ENCODE results near the gene BCL6.

Gene BCL6

GRCh38 chr3:187759601-187760000 lies 14.3 kb upstream of the BCL6 start:
- DNase-seq (ENCODE audit: low read depth) = no peak

DNA sequence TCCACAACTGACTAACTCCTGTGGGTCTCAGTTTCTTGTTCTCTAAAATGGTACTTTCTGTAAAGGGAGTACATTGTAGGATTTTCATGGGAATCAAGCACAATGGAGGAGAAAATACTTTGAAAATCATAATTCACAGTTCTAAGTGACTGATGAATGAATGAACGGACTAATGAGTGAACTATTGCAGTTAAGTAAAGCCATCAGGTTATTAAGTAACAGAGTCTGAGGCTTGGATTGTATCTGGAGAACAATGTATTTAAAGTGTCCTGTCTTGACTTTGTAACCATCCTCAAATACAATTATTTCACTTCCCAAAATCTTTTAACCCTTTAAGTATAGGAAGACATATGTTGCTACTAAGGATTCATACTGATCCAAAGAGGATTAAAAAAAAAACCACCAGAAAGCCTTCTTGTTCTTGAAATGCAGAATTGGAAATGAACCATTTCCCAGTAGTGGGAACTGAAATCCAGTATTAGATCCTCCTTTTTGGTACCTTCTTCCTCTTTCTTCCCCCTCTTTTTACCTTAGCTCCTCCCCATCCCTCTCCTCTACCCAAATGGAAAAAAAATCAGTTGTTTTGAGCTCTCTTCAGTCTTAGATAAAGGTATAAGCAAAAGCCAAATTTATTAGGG lies 13.2 kb upstream of the BCL6 start:
- no peak for DNase-seq (ENCODE audit: low read depth)

DNA sequence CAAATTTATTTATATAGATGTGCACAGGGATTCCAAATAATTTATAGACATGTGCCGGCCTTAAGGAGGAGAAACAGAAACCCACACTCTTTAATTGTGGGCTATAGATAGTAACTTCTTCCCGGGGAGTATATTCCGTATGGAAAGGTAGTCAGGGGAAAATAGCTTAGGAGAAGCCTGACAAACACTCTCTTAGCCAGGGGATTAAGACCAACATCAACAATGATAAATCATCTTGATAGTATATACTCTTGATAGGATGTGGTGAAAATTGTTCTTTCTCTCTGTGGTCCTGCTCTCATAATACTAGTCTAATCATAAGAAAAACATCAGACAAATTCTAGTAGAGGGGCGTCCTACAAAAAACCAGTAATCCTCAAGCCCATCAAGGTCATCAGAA lies 8.2 kb upstream of the BCL6 start:
- no peak for DNase-seq (ENCODE audit: low read depth)

DNA sequence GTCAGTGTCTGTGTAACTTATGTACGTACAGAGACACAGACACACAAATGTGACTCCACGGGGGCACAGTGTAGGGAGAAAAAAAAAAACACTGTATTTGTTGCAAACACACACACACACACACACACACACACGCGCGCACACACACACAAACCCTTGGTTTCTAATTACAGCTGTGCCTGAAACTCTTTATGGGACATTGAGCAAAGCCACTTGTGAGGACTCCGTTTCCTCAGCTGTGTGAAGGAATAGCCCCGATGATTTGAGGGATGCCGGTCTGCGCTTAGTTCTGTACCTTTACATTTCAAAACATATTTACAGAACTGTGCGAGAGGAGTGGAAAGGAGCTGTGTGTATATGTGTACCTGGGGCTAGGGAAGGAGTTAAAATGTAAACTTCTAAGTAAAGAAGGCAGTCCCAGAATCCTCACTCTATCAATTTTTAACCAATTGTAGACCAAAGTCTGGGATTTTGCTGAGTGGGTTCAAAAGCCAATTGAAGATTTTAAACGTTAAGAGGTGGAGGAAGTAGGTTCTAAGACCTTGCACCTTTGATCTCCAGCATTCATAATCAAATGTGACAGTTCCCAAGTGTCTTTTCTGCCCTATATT lies 5.3 kb upstream of the BCL6 start:
- DNase-seq (ENCODE audit: low read depth) = no peak

GRCh38 chr3:187750006-187750512 lies 4.8 kb upstream of the BCL6 start:
- DNase-seq (ENCODE audit: low read depth) = no peak

- no peak for DNase-seq (ENCODE audit: low read depth)
These were observed 2.8 kb upstream of the BCL6 start for GRCh38 chr3:187748050-187748481.

DNA sequence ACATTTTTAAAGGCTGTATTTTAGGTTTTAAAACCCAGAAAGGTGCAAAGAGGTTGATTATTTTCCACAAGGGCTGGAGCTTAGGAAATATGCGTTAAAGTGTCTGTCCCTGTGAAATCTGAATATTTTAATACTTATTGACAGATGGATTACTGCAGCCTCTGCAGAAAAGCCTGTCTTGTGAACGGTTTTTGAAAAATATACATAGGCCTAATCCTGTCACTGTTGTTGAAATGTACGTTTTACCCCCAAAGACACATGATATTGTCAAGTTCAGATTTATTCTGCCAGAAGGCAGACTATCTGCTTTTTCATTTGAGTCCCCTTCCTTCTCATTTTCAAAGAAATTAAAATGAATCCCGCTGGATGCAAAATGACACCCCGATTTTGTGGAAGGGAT lies 2.2 kb upstream of the BCL6 start:
- no peak for DNase-seq (ENCODE audit: low read depth)

DNA sequence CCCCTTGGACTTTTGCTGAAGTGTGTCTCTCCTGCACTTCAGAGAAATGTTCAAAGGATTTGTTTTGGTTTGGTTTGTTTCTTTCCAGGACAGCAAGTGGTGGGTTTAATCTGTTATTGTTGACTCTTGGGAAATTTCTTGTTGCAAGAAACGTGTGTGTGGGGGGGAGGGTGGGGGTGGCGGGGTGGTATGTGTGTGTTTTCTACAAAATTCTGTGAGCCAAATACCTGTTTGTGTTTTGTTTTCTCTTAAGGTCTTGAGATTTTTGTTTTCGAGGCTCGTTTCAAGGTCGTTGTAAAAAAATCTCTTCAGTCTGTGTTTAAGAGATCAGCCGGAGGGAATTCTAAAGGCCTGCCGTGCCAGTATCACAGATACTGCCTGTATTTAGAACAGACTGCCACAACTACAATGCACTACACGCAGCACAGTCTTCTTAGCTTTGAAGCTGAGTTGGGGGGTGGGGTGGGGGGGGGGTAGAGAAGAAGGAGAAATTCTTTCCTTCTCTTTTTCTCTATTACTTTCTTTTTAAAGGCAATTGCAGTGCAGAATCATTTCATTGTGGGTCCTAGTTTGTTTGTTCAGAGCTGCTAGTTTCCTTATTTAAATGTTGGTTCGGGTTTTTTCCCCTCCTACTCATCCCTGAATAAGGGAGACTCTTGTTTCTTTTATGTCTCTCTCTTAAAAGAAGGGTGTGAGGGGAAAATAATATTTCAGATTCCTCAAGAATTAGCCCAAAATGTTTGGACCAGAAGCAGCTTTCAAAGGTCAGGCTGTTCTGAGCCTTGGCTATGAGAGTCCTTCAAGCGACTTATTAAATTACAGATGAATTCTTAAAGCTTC lies 1.4 kb upstream of the BCL6 start:
- DNase-seq (ENCODE audit: low read depth) = no peak

DNA sequence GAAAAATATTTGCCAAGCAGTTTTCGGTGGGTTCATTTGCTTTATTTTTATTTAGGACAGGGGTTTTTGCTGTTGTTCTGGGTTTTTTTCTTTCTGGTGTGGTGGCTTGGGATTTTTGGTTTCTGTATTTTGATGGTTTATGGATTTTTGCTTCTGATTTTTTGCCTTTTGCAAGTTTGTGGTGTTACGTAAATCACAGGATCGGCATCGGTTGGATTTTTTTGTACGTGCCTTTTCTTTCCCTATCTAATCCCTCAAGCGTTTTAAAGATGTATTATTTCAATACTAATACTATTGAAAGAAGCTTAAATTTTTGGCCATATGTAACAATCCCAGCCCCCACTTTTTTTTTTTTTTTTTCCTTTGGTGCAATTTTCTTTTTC lies 782 bp upstream of the BCL6 start:
- no peak for DNase-seq (ENCODE audit: low read depth)

- DNase-seq (ENCODE audit: low read depth) = no peak
These were observed 808 bp downstream of the BCL6 start for GRCh38 chr3:187744169-187745151.

- no peak for DNase-seq (ENCODE audit: low read depth)
These were observed 1.8 kb downstream of the BCL6 start for GRCh38 chr3:187743195-187744141.

DNA sequence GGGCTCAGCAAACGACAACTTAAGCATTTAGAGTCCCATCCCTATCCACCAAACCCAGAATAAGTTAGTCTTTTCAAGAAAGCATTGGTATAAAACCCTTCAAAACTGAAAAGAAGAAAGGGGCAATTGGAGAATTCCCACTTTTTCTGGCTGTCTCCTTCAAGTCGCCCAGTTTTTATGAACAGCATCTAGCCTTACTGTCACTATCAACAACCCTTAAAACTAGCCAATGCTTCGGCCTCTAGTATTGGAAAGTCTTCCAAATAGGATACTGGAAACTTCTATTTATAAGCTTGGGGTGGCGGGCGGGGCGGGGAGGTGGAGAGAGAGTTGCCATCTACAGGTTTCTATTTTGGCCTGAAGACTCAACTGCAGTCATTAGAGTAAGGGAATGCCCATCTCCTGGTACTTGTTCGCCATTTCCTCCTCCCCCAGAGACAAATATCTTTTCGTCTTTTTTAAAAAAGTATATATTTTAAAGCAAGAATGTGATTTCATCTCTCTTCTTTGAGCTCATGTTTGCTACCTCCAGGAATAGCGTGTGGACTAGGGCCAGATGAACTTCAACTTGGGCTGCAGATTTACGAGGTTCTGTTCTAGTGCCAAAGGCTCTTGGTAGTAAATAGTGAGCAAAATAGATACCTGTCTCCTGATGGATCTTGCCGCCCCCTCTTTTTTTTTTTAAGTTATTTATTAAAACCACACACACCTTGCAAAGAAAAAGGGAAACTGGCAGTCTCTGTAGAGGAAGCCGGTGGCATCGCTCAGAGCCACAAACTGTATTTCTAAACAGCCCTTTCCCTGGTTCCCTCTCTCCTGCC lies 2.7 kb downstream of the BCL6 start:
- DNase-seq (ENCODE audit: low read depth) = no peak

- no peak for DNase-seq (ENCODE audit: low read depth)
These were observed 3.6 kb downstream of the BCL6 start for GRCh38 chr3:187741403-187742350.

DNA sequence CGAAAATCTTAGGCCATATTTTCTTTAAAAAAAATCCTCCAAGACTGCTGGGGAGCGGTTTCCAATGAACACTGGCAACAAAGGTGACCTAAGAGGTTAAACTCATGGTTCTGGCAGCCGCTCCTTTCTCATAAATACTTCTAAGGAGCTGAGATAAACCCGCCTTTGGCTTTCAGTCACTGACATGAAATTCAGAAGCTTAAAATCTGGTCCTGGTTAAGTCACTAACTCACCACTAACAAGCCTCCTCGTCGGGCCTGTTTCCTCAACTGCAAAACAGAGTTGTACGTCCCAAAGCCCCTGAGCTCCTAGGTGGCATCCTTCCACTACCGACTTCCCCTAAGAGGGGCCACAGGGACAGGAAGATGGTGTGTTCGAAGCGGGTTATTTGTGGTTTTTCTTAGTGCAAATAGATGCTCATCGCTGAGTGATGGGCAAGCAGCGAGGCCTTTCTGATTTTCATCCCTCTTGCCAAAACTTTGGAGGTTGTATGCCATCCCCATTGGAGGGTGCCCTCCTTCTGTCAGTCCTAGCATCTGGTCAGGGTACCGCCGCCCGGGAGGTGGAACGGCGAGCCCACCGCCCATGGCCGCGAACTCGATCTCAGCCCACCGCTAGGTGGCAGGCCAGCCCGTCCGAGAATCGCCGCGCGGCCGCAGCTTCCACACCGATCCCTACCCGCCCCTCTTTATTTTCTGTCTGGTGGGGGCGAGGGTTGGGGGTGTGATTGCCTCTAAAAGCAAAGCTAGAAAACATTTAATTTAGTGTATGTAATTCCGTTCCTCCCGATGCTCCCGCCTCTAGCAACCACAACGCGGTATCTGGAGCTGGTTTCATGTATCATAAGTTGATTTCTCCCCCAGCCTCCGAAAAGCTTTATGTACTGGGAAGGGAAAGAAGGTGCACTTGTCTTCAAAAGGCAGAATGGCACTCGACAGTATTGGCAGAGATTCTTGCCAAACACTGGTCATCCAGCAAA lies 4.6 kb downstream of the BCL6 start:
- DNase-seq (ENCODE audit: low read depth) = peak; percentile 87

DNA sequence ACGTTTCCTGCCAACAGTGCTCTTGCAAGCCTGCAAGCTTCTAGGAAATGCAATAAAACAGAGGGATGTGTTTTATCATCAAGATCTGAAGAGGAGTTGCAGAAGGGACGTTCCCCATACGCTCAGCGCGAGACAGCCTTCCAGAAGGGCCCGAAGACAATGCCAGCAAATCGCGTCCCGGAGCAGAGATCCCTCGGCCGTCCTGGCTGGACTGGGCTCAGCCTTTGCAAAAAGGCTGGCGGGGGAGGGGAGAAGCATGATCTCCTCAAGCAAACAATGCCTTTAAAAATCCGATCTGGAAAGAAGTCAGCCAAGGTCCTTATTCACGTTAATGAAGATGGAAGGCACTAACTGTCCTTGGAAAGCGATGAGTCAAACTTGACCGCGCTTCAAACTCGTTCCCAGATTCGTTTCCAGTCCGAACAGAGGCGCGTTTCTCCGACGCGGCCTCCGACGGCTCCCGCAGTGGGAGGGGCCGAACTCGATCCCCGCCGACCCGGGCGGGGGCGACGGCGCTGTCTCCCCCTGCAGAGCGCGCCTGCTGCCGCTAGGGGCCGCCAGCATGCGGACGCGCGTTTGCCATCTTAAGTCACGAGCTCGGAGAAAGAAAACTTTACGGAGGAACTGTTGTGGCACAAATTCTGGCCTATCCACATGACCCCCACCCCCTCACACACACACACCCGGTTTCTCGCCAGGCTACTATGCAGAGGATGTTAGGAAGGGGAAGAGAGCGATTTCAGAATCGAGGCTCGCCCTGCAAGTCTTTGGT lies 5.5 kb downstream of the BCL6 start:
- peak; percentile 77 for DNase-seq (ENCODE audit: low read depth)

- DNase-seq (ENCODE audit: low read depth) = no peak
These were observed 6.1 kb downstream of the BCL6 start for GRCh38 chr3:187739094-187739560.
